LNCAP (cell line): ENCODE measurements around the gene GRIN2A.

Source experiments
- CTCF ChIP-seq: fragments of 450-650 bp; IDR thresholded peaks from 2 replicates; pipeline ENCODE4 v1.5.1; 2017; ENCODE audit warnings: mild to moderate bottlenecking

The GRIN2A gene

GRCh38 chr16:9895817-9896216 is 286.4 kb downstream of the GRIN2A start:
- no peak for TF ChIP-seq CTCF

DNA sequence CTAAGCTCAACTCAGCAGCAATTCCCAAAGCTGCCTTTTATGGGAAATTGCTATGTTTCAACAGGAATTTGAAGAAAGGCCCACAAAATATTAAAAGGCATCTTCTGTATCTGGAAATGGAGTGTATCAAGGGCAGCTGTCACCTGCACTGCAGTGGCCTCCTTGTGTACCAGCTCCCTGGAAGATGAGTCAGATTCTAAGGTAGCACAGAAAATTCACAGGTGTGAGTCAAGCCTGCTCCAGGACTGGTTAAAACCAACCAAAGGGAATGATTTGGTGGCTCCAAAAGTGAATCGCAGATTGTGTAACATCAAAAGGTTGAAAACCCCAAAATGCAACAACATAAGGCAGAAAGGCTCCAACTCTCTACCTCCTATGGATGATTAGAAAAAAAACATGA is 296.4 kb downstream of the GRIN2A start:
- no peak for TF ChIP-seq CTCF

- TF ChIP-seq CTCF, result no peak
Observed at GRCh38 chr16:9885467-9885866, 296.8 kb downstream of the GRIN2A start.

- TF ChIP-seq CTCF, result no peak
Observed at GRCh38 chr16:9874219-9874618, 308.0 kb downstream of the GRIN2A start.

DNA sequence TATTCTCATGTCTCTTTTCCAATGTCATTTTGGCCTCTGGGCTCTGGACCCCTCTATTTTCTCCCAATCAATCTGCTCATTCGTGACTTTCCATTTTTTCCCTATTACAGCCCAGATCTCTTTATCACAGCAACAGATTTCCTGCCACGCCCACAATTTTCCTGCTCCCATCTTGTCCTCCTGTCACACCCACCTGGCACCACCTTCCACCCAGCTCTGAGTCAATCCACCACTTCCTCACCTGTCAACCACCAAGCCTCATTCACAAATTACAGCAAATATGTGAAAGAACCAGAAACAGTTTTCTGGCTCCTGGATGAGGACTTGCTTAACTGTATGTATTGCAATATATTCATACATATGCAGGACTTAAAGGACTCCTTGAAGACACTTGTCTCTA is 311.3 kb downstream of the GRIN2A start:
- no peak for TF ChIP-seq CTCF

DNA sequence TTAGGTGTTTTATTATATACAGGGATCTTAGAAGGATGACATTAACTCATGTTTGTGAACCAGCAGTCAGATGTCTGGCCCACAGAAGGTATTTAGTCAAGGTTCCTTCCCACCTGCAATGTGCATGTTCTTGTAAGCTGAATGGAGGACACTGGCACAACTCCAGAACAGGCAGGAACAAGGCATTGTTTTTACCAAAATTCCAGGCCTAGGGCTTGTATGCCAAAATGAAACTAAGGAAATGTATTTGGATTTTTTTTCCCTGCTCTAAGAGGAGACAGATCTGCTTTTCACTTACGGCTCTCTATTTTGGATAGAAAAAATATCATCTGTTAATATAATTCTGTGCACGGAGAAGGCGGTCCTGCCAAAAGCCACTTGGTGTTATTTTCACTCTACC is 312.5 kb downstream of the GRIN2A start:
- TF ChIP-seq CTCF, result no peak

GRCh38 chr16:9868606-9869149 is 313.6 kb downstream of the GRIN2A start:
- no peak for TF ChIP-seq CTCF

- no peak for TF ChIP-seq CTCF
Observed at GRCh38 chr16:9867176-9867575, 315.1 kb downstream of the GRIN2A start.
